A549 treated with Hydrocortisone at 1 μM for 4 hours (cell line): ENCODE measurements around the gene ARMC8. TPM values are rescaled to one million over a fixed set of nuclear protein-coding genes. Genes with fewer than 3 reads are reported as not detected.

ENCODE experiments used
- total RNA-seq: library from RNA; stranded (reverse); fragments of 200-300 nt; extraction: Qiagen RNA extraction; gene quantifications from 5 replicates; pipeline ENCODE4 v1.2.3, GENCODE V29; 2022

Gene ARMC8
- total RNA-seq: 31.1 to 51.6 TPM (median 41.2 TPM) in 5 replicates

GRCh38 chr3:138187296-138188012 lies at the start of gene ARMC8:
TSS of gene ARMC8 (plus strand) at chr3:138187301. CDS start at chr3:138187555, 254 bp downstream.

GRCh38 chr3:138174421-138175131 lies 12.5 kb upstream of the ARMC8 start, which contains the start of gene DBR1:
TSS of gene DBR1 (minus strand) at chr3:138174921. CDS start at chr3:138174795, 126 bp downstream.

GRCh38 chr3:138329127-138329983 lies 142.3 kb downstream of the ARMC8 start, which contains the start of gene NME9:
TSS of gene NME9 (minus strand) at chr3:138329851. CDS start at chr3:138329335, 516 bp downstream.

Other genes starting within 250 kb of the ARMC8 start
- not detected in 5 replicates for gene CLDN18, start 177.1 kb upstream of the ARMC8 start, total RNA-seq
- 9.1 to 13.9 TPM (median 10.3 TPM) in 5 replicates for gene DZIP1L, start 71.7 kb upstream of the ARMC8 start, total RNA-seq
- gene A4GNT, start 54.9 kb upstream of the ARMC8 start, total RNA-seq: not detected in 5 replicates
- gene DBR1, start 12.4 kb upstream of the ARMC8 start, total RNA-seq: 12.4 to 13.8 TPM (median 13.2 TPM) in 5 replicates
- not detected in 5 replicates for gene NME9, start 142.6 kb downstream of the ARMC8 start, total RNA-seq
- gene MRAS, start 161.3 kb downstream of the ARMC8 start, total RNA-seq: 8.3 to 10.1 TPM (median 8.8 TPM) in 5 replicates
- gene ESYT3, start 247.3 kb downstream of the ARMC8 start, total RNA-seq: 0.40 to 0.83 TPM (median 0.55 TPM) in 5 replicates